Heart left ventricle (tissue), 13 donors: ENCODE results near the gene NELL1.

Source experiments
- POLR2A ChIP-seq, 2 donors: fragments of 450-650 bp; IDR thresholded peaks; one replicate each; pipeline ENCODE4 v1.6.1; 2017; ENCODE audit warnings: antibody characterized with exemption in 2 of 2, mild to moderate bottlenecking in 2 of 2, moderate library complexity in 2 of 2
- TF ChIP-seq, protein P1 (sequence below), 12 donors: fragments of 200-600 bp; sonication (generic) in 4 of 12; IDR thresholded peaks; one replicate each; pipeline versions ENCODE4 v1.5.0 to v1.8.0; 2018 to 2022; ENCODE audit warnings: antibody characterized with exemption in 12 of 12, mild to moderate bottlenecking in 5 of 12
- donor health status: ischemic (EF 13 %, LVEDD 7.1; RV severe dilation, severe dysfunction).
- donor health status: DM: no; HTN: yes; CAD: no.
- donor health status: DM: no; HTN: no; CAD: no.
- donor health status: ischemic (EF 25% LVEDD 6.9; RV normal size, moderate dysfunction).
- donor health status: ischemic (EF 25% LVEDD 5.7; RV mildly dilated, moderate dysfunction).
- donor health status: ischemic (EF 35%, LVEDD 5.7; RV mildly dilated, moderate dysfunction).
- donor health status: nonischemic (EF 11% LVEDD 7.7; RV severe dilation, severe dysfunction).
- donor health status: DM: yes; HTN: yes; CAD: no.
- donor health status: PGD.
- donor health status: ischemic (EF 29% LVEDD 5.4; RV normal size, mild dysfunction).
- donor health status: nonischemic (EF 23%, LVEDD 6.1; RV moderate dilation, normal function).

DNA sequence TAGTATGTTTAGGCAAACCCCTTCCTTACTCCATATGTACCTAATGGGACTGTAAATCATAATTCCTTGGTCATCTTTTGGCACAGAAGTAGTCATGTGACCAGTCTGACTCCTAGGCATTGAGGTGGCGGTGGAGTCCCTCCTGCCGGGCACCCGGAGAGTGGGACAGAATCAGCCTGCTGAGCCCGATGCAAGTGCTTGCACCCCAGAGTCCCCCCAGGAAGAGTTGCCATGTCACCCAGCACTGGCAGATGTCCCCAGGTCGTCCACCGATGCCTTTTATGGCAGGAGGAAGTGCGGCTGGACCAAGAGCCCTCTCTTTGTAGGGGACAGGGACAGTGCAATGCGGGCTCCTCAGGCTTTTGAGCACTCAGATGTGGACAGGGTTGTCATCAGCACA is 500.3 kb downstream of the NELL1 start:
- TF ChIP-seq, protein P1, sequence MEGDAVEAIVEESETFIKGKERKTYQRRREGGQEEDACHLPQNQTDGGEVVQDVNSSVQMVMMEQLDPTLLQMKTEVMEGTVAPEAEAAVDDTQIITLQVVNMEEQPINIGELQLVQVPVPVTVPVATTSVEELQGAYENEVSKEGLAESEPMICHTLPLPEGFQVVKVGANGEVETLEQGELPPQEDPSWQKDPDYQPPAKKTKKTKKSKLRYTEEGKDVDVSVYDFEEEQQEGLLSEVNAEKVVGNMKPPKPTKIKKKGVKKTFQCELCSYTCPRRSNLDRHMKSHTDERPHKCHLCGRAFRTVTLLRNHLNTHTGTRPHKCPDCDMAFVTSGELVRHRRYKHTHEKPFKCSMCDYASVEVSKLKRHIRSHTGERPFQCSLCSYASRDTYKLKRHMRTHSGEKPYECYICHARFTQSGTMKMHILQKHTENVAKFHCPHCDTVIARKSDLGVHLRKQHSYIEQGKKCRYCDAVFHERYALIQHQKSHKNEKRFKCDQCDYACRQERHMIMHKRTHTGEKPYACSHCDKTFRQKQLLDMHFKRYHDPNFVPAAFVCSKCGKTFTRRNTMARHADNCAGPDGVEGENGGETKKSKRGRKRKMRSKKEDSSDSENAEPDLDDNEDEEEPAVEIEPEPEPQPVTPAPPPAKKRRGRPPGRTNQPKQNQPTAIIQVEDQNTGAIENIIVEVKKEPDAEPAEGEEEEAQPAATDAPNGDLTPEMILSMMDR (IDR thresholded peaks at IDR 0.05) = no peak
- no peak for TF ChIP-seq POLR2A (IDR thresholded peaks at IDR 0.05)
